Mesodermal cell (in vitro differentiated cells): ENCODE measurements around the gene CNNM3.
"Not testable (repeated sequence)": the region's sequence is repeated elsewhere in the genome, so short reads cannot be mapped to it uniquely, and the experiment has no call there.

ENCODE experiments used
- H3K27ac ChIP-seq: 2 replicates; pipeline ENCODE4 v1.7.0; 2013; ENCODE audit warnings: mild to moderate bottlenecking, low read depth, low read length, moderate library complexity; ENCODE audit not compliant: severe bottlenecking
- H3K36me3 ChIP-seq: 2 replicates; pipeline ENCODE4 v1.7.1; 2013; ENCODE audit warnings: mild to moderate bottlenecking, low read length, moderate library complexity; ENCODE audit not compliant: control insufficient read depth, insufficient read depth
- H3K4me1 ChIP-seq: one replicate; pipeline ENCODE4 v1.7.1; 2013; ENCODE audit warnings: mild to moderate bottlenecking, low read length; ENCODE audit not compliant: insufficient read depth, control insufficient read depth, poor library complexity, severe bottlenecking
- H3K4me3 ChIP-seq: 2 replicates; pipeline ENCODE4 v1.7.0; 2013; ENCODE audit warnings: low read length, control low read depth, mild to moderate bottlenecking; ENCODE audit not compliant: insufficient read depth, poor library complexity, severe bottlenecking; ENCODE audit errors: extremely low read depth
- H3K9me3 ChIP-seq: 2 replicates; pipeline ENCODE4 v1.7.1; 2013; ENCODE audit warnings: mild to moderate bottlenecking, low read length, moderate library complexity; ENCODE audit not compliant: control insufficient read depth
- WGBS, 2 experiments: methylation state at CpG; one replicate each; pipeline ENCODE4 v1.1.5; 2013; ENCODE audit warnings: missing lambda C conversion rate in 2 of 2; ENCODE audit not compliant: insufficient coverage in 2 of 2; 5-methylcytosine and 5-hydroxymethylcytosine counted together

The CNNM3 gene

DNA sequence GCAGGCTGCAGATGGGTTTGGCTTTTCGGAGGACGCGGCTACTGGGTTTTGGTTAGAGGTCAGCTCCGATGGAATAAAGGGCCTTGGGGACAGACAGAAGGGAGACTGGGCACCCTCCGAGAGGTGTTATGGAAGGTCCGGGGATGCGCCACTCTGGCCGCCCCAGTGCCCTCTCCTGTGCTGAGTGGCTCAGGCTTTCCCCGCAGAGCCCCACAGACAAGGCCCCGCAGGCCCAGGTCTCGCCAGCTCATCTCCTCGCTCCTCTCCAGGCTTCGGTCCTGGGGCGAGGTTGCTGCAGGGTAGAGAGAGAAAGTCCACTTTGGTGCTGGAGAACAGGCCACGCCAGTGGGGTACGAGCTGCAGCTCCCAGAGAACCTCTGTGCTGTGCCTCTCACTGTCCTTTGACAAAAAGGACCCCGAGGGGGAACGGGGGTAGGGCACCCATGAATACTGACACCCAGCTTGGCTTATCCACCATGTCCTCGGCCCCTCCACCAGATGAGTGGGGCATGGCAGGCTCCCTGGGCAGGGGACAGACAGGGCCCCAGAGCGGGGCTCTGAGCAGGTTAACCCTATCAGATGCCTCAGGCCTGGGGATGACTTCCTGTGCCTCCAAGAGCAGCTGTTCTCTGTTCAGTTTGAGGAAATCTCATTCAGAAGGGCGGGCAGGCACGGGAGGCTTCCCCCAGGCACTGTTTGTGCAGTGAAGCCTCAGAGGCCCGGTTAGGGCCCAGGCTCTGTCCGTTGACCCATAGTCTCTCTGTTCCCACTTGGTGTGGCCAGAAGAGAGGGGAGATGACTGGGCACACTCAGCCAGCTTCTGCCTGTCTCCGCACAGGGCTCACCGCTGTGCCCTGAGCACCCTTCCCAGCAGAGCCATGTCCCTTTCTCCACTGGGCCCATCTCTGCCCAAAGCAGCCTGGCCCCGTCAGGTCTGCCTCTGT, 15.7 kb upstream of the CNNM3 start:
- 94% methylated on average over 21 to 24 of the region's 27 CpGs for WGBS, 2 experiments
- Histone ChIP-seq H3K4me3 (no peak overlapping the region), H3K9me3 (no peaks in the 10 kb centered on the region), H3K36me3 (peaks cover 7% of the 10 kb centered on the region), H3K4me1 (no peaks in the 10 kb centered on the region), H3K27ac (no peak overlapping the region)

DNA sequence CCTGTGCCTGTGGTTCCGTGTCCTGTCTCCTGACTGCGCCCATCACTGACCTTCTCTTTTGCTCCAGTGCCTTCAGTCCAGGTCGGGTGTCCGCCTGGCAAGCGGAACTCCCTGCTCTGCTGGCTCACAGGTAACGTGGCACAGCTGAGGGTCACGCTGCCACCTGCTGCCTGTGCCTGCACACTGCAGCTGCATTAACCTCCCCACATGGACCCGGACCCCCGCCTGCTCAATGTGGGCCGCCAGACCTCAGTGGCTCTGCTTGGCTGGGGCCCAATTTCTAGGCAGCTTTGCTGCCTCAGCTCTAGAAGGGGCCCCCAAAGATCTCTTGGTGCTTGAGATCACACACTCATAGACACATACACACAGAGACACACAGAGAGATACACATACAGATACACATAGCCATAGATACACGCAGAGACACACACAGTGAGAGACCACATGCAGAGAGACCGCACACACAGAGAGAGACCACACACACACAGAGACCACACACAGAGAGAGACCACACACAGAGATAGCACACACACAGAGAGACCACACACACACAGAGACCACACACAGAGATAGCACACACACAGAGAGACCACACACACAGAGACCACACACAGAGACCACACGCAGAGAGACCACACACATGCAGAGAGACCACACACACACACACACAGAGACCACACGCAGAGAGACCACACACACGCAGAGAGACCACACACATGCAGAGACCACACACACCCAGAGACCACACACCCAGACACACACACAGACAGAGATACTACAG, 14.9 kb upstream of the CNNM3 start:
- WGBS, 2 experiments = 62 to 64% methylated on average over 8 to 11 of the region's 15 CpGs
- Histone ChIP-seq H3K9me3 (no peaks in the 10 kb centered on the region), H3K4me1 (no peaks in the 10 kb centered on the region), H3K27ac (no peak overlapping the region), H3K36me3 (peaks cover 7% of the 10 kb centered on the region), H3K4me3 (no peak overlapping the region)

DNA sequence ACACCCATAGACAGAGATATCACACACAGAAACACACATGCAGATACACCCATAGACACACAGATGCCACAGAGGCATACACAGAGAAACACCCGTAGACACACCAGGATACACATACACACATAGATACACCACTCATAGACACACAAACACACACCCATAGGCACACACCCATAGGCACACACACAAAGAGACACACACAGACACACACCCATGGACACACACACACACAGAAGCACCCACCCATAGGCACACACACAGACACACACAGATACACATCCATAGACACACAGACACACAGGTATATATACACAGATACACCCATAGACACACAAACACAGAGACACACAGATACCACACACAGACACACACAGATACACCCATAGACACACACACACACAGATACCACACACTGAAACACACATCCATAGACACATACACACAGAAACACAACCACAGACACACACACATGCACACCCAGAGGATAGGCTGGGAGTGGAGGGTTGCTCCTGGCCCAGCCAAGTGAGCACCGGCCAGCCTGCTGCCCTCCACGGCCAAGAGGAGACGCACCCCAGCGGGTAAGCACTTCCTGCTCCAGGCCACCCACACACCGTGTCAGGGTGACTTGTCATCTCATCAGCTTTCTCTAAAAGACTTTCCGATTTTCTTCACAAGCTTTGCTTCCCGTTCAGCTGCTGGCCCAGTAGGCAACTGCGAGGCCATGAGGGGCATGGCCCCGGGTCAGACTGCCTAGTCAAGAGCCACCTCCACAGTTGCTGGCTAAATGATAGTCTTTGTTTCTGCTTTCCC, 14.1 kb upstream of the CNNM3 start:
- WGBS, 2 experiments = 93% methylated on average over 7 to 10 of the region's 10 CpGs
- Histone ChIP-seq H3K4me1 (no peaks in the 10 kb centered on the region), H3K4me3 (no peak overlapping the region), H3K27ac (no peak overlapping the region), H3K9me3 (no peaks in the 10 kb centered on the region), H3K36me3 (peaks cover 7% of the 10 kb centered on the region)

DNA sequence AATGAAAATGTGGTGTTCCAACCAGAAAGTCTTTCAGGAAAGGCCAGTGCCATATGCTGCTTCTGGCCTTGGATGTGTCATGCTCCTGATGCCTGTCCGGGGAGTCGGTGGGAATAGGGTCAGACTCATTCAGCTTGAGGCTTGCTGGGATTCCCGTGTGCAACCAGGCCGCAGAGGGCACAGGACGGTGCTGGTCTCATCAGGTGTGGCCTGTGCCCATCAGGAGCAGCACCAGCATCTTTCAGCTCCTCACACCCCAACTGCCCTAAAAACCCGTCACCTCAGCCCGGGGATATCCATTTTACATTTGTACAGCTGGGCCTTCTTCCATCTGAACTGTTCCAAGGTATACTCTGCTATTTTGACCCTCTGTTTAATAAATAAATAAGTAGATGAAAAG, 13.3 kb upstream of the CNNM3 start:
- Histone ChIP-seq H3K4me1 (no peaks in the 10 kb centered on the region), H3K36me3 (peaks cover 7% of the 10 kb centered on the region), H3K9me3 (no peaks in the 10 kb centered on the region), H3K4me3 (no peak overlapping the region), H3K27ac (no peak overlapping the region)
- 83 to 94% methylated on average over 6 of the region's 7 CpGs for WGBS, 2 experiments

DNA sequence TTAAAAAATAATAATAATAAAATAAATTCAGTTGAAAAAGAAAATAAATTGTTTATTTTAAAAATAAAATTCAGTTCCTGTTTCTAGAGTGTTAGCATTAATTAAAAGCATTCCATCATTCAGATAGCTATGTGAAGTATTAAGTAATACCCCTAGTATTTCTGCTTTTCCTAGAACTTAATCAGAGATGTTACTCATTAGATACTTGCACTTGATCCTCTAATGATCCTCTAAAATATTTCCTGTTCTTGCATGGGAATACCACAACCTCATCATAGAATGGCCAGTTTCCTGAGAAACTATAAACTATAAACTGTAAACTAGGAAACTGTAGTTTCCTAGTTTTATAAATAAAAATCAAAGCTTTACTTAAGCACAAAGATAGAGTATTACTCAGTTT, 11.1 kb upstream of the CNNM3 start:
- Histone ChIP-seq H3K36me3 (peaks cover 4% of the 10 kb centered on the region), H3K4me1 (peaks cover 4% of the 10 kb centered on the region), H3K9me3 (no peaks in the 10 kb centered on the region), H3K27ac (no peak overlapping the region), H3K4me3 (no peak overlapping the region)

DNA sequence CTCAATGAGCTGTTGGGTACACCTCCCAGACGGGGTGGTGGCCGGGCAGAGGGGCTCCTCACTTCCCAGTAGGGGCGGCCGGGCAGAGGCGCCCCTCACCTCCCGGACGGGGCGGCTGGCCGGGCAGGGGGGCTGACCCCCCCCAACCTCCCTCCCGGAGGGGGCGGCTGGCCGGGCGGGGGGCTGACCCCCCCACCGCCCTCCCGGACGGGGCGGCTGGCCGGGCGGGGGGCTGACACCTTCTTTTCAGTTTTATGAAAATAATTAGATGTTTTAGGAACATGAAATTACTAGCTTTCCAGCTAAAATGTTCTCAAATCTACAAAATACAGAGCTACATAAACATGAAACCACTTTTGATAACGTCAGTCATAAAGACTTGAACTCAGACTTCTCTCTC, 10.1 kb upstream of the CNNM3 start:
- 100% methylated on average over 3 of the region's 20 CpGs; no CpG with 5 or more reads in 1 of the 2 experiments for WGBS, 2 experiments
- not testable (repeated sequence) for H3K36me3 ChIP-seq, H3K27ac ChIP-seq, H3K9me3 ChIP-seq, H3K4me3 ChIP-seq, H3K4me1 ChIP-seq

DNA sequence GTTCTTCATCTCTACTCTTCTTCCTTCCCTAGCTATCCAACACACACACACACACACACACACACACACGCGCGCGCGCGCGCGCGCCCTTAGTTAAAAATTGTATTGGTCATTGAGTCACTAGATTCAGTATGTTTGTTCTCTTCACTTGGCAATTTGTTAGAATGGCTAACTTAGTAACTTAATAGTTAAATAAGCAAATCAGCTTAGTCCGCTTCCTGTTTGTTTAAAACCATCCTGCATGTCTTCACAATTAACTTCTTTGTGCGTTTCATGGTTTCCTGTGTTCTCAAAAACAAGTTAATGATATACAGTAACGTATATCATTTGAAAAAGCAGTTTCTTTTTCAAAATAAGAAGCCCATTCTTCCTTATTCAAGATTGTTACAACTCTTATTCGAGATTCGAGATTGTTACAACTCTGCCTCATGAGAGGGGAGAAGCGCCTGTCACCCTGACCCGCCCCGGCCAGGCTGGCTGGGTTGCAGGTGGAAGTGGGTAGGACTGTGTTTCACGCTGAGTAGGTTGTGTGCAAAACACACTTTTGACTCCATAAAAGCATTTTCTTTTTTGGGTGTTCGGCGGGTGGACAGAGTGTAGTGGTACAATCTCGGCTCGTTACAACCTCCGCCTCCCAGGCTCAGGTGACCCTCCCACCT, 9.5 kb upstream of the CNNM3 start:
- WGBS, 2 experiments = 97 to 100% methylated on average over 1 to 11 of the region's 23 CpGs
- Histone ChIP-seq H3K27ac (no peak overlapping the region), H3K4me1 (peaks cover 7% of the 10 kb centered on the region), H3K4me3 (no peak overlapping the region), H3K36me3 (peaks cover 4% of the 10 kb centered on the region), H3K9me3 (no peaks in the 10 kb centered on the region)

DNA sequence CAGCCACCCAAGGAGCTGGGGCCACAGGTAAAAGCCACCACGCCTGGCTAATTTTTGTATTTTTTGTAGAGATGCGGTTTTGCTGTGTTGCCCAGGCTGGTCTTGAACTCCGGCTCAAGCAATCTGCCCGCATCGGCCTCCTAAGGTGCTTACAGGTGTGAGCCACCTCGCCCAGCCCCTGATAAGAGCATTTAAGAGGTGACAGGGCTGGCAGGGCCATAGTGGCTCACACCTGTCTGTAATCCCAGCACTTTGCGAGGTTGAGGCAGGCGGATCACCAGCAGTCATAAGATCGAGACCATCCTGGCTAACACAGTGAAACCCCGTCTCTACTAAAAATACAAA, 9.0 kb upstream of the CNNM3 start:
- Histone ChIP-seq H3K4me3 (no peak overlapping the region), H3K36me3 (no peaks in the 10 kb centered on the region), H3K27ac (no peak overlapping the region), H3K9me3 (no peaks in the 10 kb centered on the region), H3K4me1 (peaks cover 7% of the 10 kb centered on the region)
- 83 to 98% methylated on average over 7 of the region's 10 CpGs for WGBS, 2 experiments

DNA sequence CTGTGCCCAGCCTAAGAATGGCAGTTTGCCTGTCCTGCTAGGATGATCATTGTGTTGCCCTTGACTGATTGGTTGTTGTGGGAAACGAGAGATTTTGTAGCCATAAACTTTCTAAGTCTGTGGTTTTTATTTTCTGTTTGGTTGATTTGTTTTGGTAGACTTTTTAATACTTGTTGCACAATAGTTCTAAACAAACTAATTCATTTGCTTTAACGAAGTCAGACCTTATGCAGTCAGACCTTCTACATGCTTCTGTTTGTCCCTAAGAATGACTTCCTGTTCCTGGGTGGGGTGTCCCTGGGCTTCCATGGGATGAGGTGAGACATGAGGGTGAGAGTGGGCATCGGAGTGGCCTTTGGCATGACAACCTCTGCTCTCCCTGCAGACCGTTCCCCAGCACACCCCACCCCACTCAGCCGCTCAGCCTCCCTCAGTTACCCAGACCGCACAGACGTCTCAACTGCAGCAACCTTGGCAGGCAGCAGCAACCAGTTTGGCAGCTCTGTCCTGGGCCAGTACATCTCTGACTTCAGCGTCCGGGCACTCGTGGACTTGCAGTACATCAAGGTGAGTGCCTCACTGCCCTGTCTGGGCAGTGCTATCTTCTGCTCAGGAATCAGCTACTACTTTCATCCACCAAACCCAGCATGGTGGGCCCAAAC, 7.8 kb upstream of the CNNM3 start:
- 87 to 96% methylated on average over 8 to 9 of the region's 10 CpGs for WGBS, 2 experiments
- Histone ChIP-seq H3K4me1 (peaks cover 7% of the 10 kb centered on the region), H3K9me3 (no peaks in the 10 kb centered on the region)

More for the DNA sequence above, 7.8 kb upstream of the CNNM3 start:
- H3K27ac ChIP-seq = no peak overlapping the region
- no peaks in the 10 kb centered on the region for H3K36me3 ChIP-seq
- H3K4me3 ChIP-seq = no peak overlapping the region
